KMS-11 (cell line): ENCODE measurements around the gene NRDC.

Experiments
- H2AFZ ChIP-seq: fragments of 200-600 bp; sonication (generic); 2 replicates; pipeline ENCODE4 v1.6.1; 2016; ENCODE audit warnings: antibody characterized with exemption, mixed run types, low read depth
- H3K27ac ChIP-seq: fragments of 200-600 bp; sonication (generic); 2 replicates; pipeline ENCODE4 v1.6.1; 2016; ENCODE audit warnings: mild to moderate bottlenecking, mixed run types
- H3K27me3 ChIP-seq: fragments of 200-600 bp; sonication (generic); 2 replicates; pipeline ENCODE4 v1.6.1; 2017; ENCODE audit warnings: mild to moderate bottlenecking, low read depth, mixed run types, moderate library complexity; ENCODE audit not compliant: insufficient read depth
- H3K36me3 ChIP-seq: fragments of 200-600 bp; sonication (generic); 2 replicates; pipeline ENCODE4 v1.6.1; 2017; ENCODE audit warnings: mild to moderate bottlenecking, mixed run types; ENCODE audit not compliant: insufficient read depth
- H3K4me1 ChIP-seq: fragments of 200-600 bp; sonication (generic); 2 replicates; pipeline ENCODE4 v1.6.1; 2016; ENCODE audit warnings: mild to moderate bottlenecking, low read depth, mixed run types; ENCODE audit not compliant: poor library complexity, severe bottlenecking
- H3K4me2 ChIP-seq: fragments of 200-600 bp; sonication (generic); 2 replicates; pipeline ENCODE4 v1.7.0; 2016; ENCODE audit warnings: mild to moderate bottlenecking, mixed run types
- H3K4me3 ChIP-seq: fragments of 200-600 bp; sonication (generic); IDR thresholded peaks from 2 replicates; pipeline ENCODE4 v1.6.1; 2017; ENCODE audit warnings: low read depth, low read length, mixed read lengths; ENCODE audit not compliant: insufficient read depth
- H3K79me2 ChIP-seq: fragments of 200-600 bp; sonication (generic); 2 replicates; pipeline ENCODE4 v1.6.1; 2016; ENCODE audit warnings: low read depth, mixed run types; ENCODE audit not compliant: insufficient read depth
- H3K9ac ChIP-seq: fragments of 200-600 bp; sonication (generic); 2 replicates; pipeline ENCODE4 v1.6.1; 2016; ENCODE audit warnings: mild to moderate bottlenecking, mixed run types
- H4K20me1 ChIP-seq: fragments of 200-600 bp; sonication (generic); 2 replicates; pipeline ENCODE4 v1.6.1; 2016; ENCODE audit warnings: mild to moderate bottlenecking, mixed run types; ENCODE audit not compliant: insufficient read depth
- CTCF ChIP-seq: fragments of 200-600 bp; sonication (generic); conservative IDR thresholded peaks from 2 replicates; pipeline ENCODE4 v1.6.1; 2017; ENCODE audit warnings: low read depth, mild to moderate bottlenecking, antibody characterized with exemption, low read length, moderate library complexity, mixed read lengths

Gene NRDC

GRCh38 chr1:51878616-51879336 lies at the start of gene NRDC:
NRDC (minus strand) TSS chr1:51878727; CDS start chr1:51878615, 112 bp downstream.
- H3K27me3 ChIP-seq = no peaks in the 10 kb centered on the region
- H3K4me1 ChIP-seq = peaks cover 36% of the 10 kb centered on the region
- peak within 1 kb of the TSS; percentile 95 for H3K9ac ChIP-seq
- no peaks in the 10 kb centered on the region for H3K36me3 ChIP-seq
- H2AFZ ChIP-seq = peak within 1 kb of the TSS; percentile 96
- H4K20me1 ChIP-seq = no peaks in the 10 kb centered on the region
- peak within 1 kb of the TSS; percentile 98 for H3K4me3 ChIP-seq
- no peak for TF ChIP-seq CTCF
- peak within 1 kb of the TSS; percentile 90 for H3K4me2 ChIP-seq
- H3K79me2 ChIP-seq = peaks cover 47% of the 10 kb centered on the region
- H3K27ac ChIP-seq = peak within 1 kb of the TSS; percentile 88

- Histone ChIP-seq H3K9ac (no peak overlapping the region), H3K4me2 (no peak overlapping the region), H3K79me2 (no peaks in the 10 kb centered on the region), H3K27ac (no peak overlapping the region), H4K20me1 (no peaks in the 10 kb centered on the region), H3K27me3 (no peaks in the 10 kb centered on the region), H3K4me3 (no peak overlapping the region), H2AFZ (no peak overlapping the region), H3K4me1 (no peaks in the 10 kb centered on the region), H3K36me3 (no peaks in the 10 kb centered on the region)
- TF ChIP-seq CTCF = no peak
Measured at GRCh38 chr1:51927029-51927428, 48.5 kb upstream of the NRDC start.

GRCh38 chr1:51926171-51926812 lies 47.8 kb upstream of the NRDC start:
- no peak overlapping the region for H3K4me2 ChIP-seq
- peak; percentile 49 for TF ChIP-seq CTCF
- H4K20me1 ChIP-seq = no peaks in the 10 kb centered on the region
- H3K9ac ChIP-seq = no peak overlapping the region
- H2AFZ ChIP-seq = no peak overlapping the region
- H3K4me1 ChIP-seq = no peaks in the 10 kb centered on the region
- no peaks in the 10 kb centered on the region for H3K79me2 ChIP-seq
- H3K4me3 ChIP-seq = no peak overlapping the region
- H3K36me3 ChIP-seq = no peaks in the 10 kb centered on the region
- no peaks in the 10 kb centered on the region for H3K27me3 ChIP-seq
- H3K27ac ChIP-seq = no peak overlapping the region

- Histone ChIP-seq H3K27ac (no peak overlapping the region), H3K79me2 (no peaks in the 10 kb centered on the region), H3K27me3 (no peaks in the 10 kb centered on the region), H4K20me1 (no peaks in the 10 kb centered on the region), H3K36me3 (no peaks in the 10 kb centered on the region), H3K4me2 (no peak overlapping the region), H3K9ac (no peak overlapping the region), H3K4me1 (no peaks in the 10 kb centered on the region), H3K4me3 (no peak overlapping the region), H2AFZ (no peak overlapping the region)
- no peak for TF ChIP-seq CTCF
Measured at GRCh38 chr1:51924455-51924854, 45.9 kb upstream of the NRDC start.
